ENCODE results near the gene GSE1. TPM values are rescaled to one million over a fixed set of nuclear protein-coding genes. Genes with fewer than 3 reads are reported as not detected.

The GSE1 gene
- polyA plus RNA-seq, 3 donors from 2014 or later: 0.15 to 9.4 (median 2.9) TPM

GRCh38 chr16:85712801-85713200, 99.7 kb downstream of the GSE1 start:
- H3K9me3 Mint-ChIP-seq: peaks cover 0 to 3% (median 0%) of the 10 kb centered on the region in 6 donors
- H3K27ac Mint-ChIP-seq: no peak overlapping the region
- H3K4me1 Mint-ChIP-seq: peaks cover 3 to 5% of the 10 kb centered on the region in 2 donors
- peaks cover 0 to 2% (median 2%) of the 10 kb centered on the region in 3 donors for H3K27me3 Mint-ChIP-seq (ENCODE audit: low read depth in 3 of 3)
- no peak overlapping the region for H3K4me3 Mint-ChIP-seq
- H3K36me3 Mint-ChIP-seq: peaks cover 0 to 3% (median 3%) of the 10 kb centered on the region in 3 donors
- no peak for DNase-seq

- H3K4me1 Mint-ChIP-seq: peaks cover 3 to 5% of the 10 kb centered on the region in 2 donors
- H3K27ac Mint-ChIP-seq: no peak overlapping the region
Observed at GRCh38 chr16:85715169-85716021, 102.3 kb downstream of the GSE1 start.

DNA sequence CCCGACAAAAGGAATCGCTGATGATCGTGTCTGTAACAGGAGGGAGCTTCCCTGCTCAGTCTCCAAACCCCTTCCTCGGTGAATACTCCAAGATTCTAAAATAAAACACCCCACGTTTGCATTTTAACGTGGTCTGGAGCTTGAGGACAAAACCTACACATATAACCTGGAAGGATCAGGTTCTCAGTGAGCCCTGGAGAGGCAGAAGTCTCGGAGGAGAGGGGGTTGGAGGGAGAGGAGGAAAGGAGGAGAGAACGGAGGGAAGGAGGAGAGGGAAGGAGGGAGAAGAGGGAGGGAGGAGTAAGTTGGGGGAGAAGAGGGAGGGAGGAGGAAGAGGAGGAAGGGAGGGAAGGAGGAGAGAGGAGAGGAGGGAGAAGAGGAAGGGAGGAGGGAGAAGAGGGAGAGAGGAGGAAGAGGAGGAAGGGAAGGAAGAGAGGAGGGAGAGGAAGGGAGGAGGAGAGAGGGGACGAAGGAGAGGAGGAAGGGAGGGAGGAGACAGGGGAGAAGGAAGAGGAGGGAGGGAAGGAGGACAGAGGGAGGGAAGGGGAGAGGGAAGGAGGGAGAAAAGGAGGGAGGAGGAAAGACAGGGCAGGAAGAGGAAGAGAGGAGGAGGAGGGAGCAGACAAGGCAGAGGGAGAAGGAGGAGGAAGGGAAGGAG, 103.0 kb downstream of the GSE1 start:
- Mint-ChIP-seq H3K4me1 (peaks cover 3 to 5% of the 10 kb centered on the region in 2 donors), H3K4me3 (no peak overlapping the region), H3K27me3 (ENCODE audit: low read depth in 3 of 3) (peaks cover 0 to 2% (median 2%) of the 10 kb centered on the region in 3 donors), H3K27ac (no peak overlapping the region), H3K36me3 (peaks cover 0 to 3% (median 3%) of the 10 kb centered on the region in 3 donors), H3K9me3 (peaks cover 0 to 3% (median 0%) of the 10 kb centered on the region in 6 donors)
- no peak for DNase-seq

More at GRCh38 chr16:85715169-85716021, 102.3 kb downstream of the GSE1 start:
- H3K27me3 Mint-ChIP-seq (ENCODE audit: low read depth in 3 of 3): peaks cover 2% of the 10 kb centered on the region in 3 donors
- no peak overlapping the region for H3K4me3 Mint-ChIP-seq
- peaks cover 0 to 3% (median 0%) of the 10 kb centered on the region in 6 donors for H3K9me3 Mint-ChIP-seq
- peaks cover 0 to 3% (median 3%) of the 10 kb centered on the region in 3 donors for H3K36me3 Mint-ChIP-seq
- DNase-seq: no peak

GRCh38 chr16:85716680-85717038, 103.5 kb downstream of the GSE1 start:
- peaks cover 0 to 3% (median 3%) of the 10 kb centered on the region in 3 donors for H3K36me3 Mint-ChIP-seq
- no peak for DNase-seq
- H3K4me3 Mint-ChIP-seq: no peak overlapping the region
- peaks cover 3 to 5% of the 10 kb centered on the region in 2 donors for H3K4me1 Mint-ChIP-seq
- peaks cover 0 to 3% (median 0%) of the 10 kb centered on the region in 6 donors for H3K9me3 Mint-ChIP-seq
- H3K27ac Mint-ChIP-seq: no peak overlapping the region
- peaks cover 0 to 2% (median 2%) of the 10 kb centered on the region in 3 donors for H3K27me3 Mint-ChIP-seq (ENCODE audit: low read depth in 3 of 3)

DNA sequence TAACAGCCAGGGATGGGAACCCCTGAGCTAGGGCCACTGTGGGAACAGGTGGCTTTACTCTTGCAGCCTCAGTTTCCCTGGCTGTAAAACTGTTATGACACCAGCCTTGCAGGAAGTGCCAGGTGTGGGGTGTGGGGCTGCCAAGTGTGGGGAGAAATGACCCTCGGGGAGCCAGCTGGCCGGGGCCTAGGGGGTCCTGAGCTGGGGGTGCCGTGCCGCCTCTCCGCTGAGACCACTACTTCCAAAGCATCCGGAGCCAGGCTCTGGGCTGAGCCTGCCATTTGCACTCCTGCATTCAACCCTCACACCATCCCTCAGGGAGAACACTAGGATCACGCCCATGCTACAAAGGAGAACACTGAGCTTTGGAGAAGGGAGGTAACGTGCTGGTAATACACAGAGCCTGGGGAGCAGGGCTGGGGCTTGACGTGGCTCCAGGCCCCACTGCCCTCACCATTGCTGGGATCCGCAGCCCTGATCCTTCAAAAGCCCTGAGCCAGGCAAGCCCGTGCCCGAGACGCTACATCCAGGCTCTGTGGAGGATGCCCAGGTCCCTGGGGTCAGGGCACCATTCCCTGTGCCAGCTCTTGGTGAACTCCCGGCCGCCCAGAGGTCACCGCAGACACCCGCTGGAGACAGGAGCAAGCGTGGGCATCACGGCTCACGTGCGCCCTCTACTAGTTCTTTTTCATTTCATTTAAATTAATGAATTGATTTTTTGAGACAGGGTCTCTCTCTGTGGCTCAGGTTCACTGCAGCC, 104.5 kb downstream of the GSE1 start:
- no peak overlapping the region for H3K27ac Mint-ChIP-seq
- H3K4me3 Mint-ChIP-seq: no peak overlapping the region
- peaks cover 0 to 4% (median 2%) of the 10 kb centered on the region in 3 donors for H3K27me3 Mint-ChIP-seq (ENCODE audit: low read depth in 3 of 3)
- peak; percentile 51 to 57 (median 55) for DNase-seq
- H3K4me1 Mint-ChIP-seq: peaks cover 3 to 5% of the 10 kb centered on the region in 2 donors
- H3K9me3 Mint-ChIP-seq: no peaks in the 10 kb centered on the region
- peaks cover 0 to 3% (median 0%) of the 10 kb centered on the region in 3 donors for H3K36me3 Mint-ChIP-seq

DNA sequence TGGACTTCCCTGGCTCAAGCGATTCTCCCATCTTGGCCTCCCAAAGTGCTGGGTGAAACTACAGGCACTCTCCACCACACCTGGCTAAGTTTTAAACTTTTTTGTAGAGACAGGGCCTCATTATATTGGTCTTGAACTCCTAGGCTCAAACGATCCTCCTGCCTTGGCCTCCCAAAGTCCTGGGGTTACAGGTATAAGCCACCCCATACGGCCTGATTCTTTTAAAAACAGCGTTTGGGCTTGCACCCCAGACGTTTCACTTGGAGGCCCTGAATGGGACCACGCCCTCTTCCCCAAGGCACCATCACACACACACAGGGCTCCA, 105.0 kb downstream of the GSE1 start:
- H3K27me3 Mint-ChIP-seq (ENCODE audit: low read depth in 3 of 3): peaks cover 0 to 4% (median 2%) of the 10 kb centered on the region in 3 donors
- H3K36me3 Mint-ChIP-seq: no peaks in the 10 kb centered on the region
- DNase-seq: no peak
- peaks cover 3 to 5% of the 10 kb centered on the region in 2 donors for H3K4me1 Mint-ChIP-seq
- H3K27ac Mint-ChIP-seq: no peak overlapping the region
- no peaks in the 10 kb centered on the region for H3K9me3 Mint-ChIP-seq
- H3K4me3 Mint-ChIP-seq: no peak overlapping the region

DNA sequence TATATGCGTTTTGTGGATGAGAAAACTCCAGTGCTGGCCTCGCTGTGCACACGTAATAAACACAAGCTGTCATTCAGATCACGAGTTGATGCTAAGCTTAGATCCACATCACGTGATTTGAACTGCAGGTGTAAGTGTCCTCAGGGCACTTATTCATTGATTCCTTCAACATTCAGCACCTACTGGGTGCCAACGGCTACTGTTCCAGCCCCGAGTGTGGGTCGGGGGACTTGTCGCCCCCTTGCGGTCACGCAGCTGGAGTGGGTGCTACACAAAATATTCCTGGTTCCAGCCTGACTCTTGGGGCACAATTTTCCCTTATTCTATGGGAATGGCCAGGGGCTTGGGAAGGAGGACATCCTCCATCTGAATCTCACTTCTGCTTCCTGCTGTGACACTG, 105.6 kb downstream of the GSE1 start:
- no peak overlapping the region for H3K27ac Mint-ChIP-seq
- H3K27me3 Mint-ChIP-seq (ENCODE audit: low read depth in 3 of 3): peaks cover 0 to 4% (median 2%) of the 10 kb centered on the region in 3 donors
- H3K4me3 Mint-ChIP-seq: no peak overlapping the region
- H3K36me3 Mint-ChIP-seq: no peaks in the 10 kb centered on the region
- peaks cover 3 to 5% of the 10 kb centered on the region in 2 donors for H3K4me1 Mint-ChIP-seq
- no peak for DNase-seq
- H3K9me3 Mint-ChIP-seq: no peaks in the 10 kb centered on the region

GRCh38 chr16:85719605-85720301, 106.6 kb downstream of the GSE1 start:
- Mint-ChIP-seq H3K9me3 (no peaks in the 10 kb centered on the region), H3K27ac (no peak overlapping the region), H3K36me3 (no peaks in the 10 kb centered on the region), H3K4me3 (no peak overlapping the region), H3K4me1 (peaks cover 3 to 5% of the 10 kb centered on the region in 2 donors), H3K27me3 (ENCODE audit: low read depth in 3 of 3) (peaks cover 0 to 4% (median 2%) of the 10 kb centered on the region in 3 donors)
- DNase-seq: no peak

DNA sequence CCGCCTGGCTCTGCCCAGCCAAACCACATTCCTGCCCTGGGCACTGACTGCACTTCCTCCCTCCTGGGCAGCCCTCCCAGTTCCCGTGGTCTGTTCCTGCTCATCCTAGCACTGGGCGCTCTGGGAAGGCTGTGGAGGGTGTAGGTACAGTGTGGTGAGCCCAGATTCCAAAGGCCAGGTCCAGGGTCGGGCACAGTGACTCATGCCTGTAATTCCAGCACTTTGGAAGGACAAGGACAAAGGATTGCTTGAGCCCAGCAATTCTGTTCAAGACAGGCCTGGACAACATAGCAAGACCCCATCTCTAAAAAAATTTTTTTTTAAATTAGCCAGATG, 107.1 kb downstream of the GSE1 start:
- H3K27ac Mint-ChIP-seq: no peak overlapping the region
- H3K27me3 Mint-ChIP-seq (ENCODE audit: low read depth in 3 of 3): peaks cover 0 to 4% (median 2%) of the 10 kb centered on the region in 3 donors
- H3K36me3 Mint-ChIP-seq: no peaks in the 10 kb centered on the region
- H3K9me3 Mint-ChIP-seq: no peaks in the 10 kb centered on the region
- DNase-seq: no peak
- H3K4me3 Mint-ChIP-seq: no peak overlapping the region
- peaks cover 3 to 4% of the 10 kb centered on the region in 2 donors for H3K4me1 Mint-ChIP-seq

DNA sequence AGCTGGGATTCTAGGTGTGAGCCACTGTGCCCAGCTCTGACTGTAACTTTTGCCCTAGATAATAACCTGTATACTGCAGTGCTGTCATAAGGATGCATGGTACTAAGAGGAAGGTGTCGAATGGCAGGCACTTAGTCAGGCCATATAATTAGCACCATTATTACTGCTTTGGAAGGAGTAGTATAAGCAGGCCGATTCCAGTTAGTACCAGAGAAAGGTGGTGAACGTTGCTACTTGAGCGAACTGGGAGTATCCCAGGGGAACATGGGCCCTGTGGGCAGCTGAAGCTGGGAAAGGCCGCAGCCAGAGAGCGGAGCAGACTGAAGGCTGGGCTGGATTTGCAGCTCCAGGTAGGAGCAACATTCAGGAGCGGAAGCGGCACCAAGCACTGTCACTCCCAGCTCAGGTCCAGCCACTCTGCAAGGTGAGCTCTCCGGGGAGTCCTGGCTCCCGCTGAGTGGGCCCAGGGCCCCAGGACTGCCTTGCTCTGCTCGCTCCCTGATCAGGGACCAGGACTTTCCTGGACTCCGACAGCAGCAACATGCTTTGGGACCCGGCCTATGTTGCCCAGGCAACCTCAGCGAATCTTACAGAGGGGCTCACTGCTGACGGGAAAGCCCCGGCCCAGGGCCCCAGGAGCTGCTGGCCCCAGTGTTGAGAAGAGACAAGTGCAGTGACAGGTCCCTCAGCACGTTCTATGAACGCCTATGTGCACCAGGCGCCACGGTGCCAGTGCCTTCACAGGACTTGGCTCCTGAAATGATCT, 109.2 kb downstream of the GSE1 start:
- no peak overlapping the region for H3K4me3 Mint-ChIP-seq
- peaks cover 0 to 5% (median 5%) of the 10 kb centered on the region in 3 donors for H3K27me3 Mint-ChIP-seq (ENCODE audit: low read depth in 3 of 3)
- H3K36me3 Mint-ChIP-seq: peaks cover 0 to 6% (median 5%) of the 10 kb centered on the region in 3 donors
- H3K27ac Mint-ChIP-seq: no peak overlapping the region
- H3K4me1 Mint-ChIP-seq: no peaks in the 10 kb centered on the region
- DNase-seq: no peak
- H3K9me3 Mint-ChIP-seq: no peaks in the 10 kb centered on the region

DNA sequence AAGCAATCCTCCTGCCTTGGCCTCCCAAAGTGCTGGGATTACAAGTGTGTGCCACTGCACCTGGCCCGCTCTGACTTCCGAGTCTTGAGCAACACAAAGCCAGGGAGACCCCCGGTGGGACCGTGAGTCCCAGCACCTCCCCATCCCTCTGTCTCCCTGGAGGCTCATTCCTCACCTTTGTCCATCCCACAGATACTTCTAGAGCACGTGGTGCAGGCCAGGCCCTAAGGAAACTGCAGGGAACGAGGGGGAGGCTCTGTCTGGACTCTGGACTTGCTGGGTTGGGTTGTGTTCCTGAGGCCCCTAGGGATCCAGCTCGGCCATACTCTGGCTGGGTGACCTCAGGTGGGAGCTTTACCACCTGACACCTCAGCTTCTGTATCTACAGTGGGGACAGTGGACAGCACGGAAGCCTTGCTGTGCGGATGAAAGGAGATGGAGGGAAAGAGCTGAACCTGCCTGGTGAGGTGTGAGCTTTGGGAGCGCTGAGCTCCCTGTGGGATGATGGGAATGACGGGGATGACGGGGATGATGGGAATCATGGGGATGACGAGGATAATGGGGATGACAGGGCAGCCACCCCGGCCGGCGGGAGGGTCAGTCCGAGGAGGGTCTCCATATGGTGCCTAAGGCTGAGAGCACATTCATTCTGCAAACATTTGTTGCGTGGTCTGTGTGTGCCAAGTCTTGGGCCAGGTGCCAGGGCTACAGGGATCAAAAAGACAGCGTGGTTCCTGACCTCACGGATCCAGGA, 111.2 kb downstream of the GSE1 start:
- H3K27me3 Mint-ChIP-seq (ENCODE audit: low read depth in 3 of 3): peaks cover 0 to 5% (median 3%) of the 10 kb centered on the region in 3 donors
- H3K27ac Mint-ChIP-seq: no peak overlapping the region
- no peak overlapping the region for H3K4me3 Mint-ChIP-seq
- H3K36me3 Mint-ChIP-seq: peaks cover 0 to 6% (median 5%) of the 10 kb centered on the region in 3 donors
- H3K4me1 Mint-ChIP-seq: no peaks in the 10 kb centered on the region
- no peaks in the 10 kb centered on the region for H3K9me3 Mint-ChIP-seq
- DNase-seq: no peak

GRCh38 chr16:85724936-85725335, 111.8 kb downstream of the GSE1 start:
- Mint-ChIP-seq H3K4me1 (no peaks in the 10 kb centered on the region), H3K4me3 (no peak overlapping the region), H3K27ac (no peak overlapping the region), H3K36me3 (peaks cover 0 to 6% (median 5%) of the 10 kb centered on the region in 3 donors), H3K9me3 (no peaks in the 10 kb centered on the region), H3K27me3 (ENCODE audit: low read depth in 3 of 3) (peaks cover 0 to 5% (median 5%) of the 10 kb centered on the region in 3 donors)
- no peak for DNase-seq
